Activated T-helper 2 cell treated with anti-CD3 and anti-CD28 coated beads, Interferon-gamma antibody, Interleukin-2, Interleukin-4, amounts not matched to agents 10 μg/mL and 5 μg/mL and 100 μg/mL, durations not matched to agents 14 hours and 24 hours and 36 hours (primary cell): ENCODE measurements around the gene PROM1. TPM values are rescaled to one million over a fixed set of nuclear protein-coding genes. Genes with fewer than 3 reads are reported as not detected.

Experiments
- DNase-seq: peaks from one replicate; pipeline ENCODE4 v3.0.0; 2021; ENCODE audit warnings: low spot score
- H3K27ac Mint-ChIP-seq: one replicate; pipeline ENCODE4 v1.8.0; 2021; ENCODE audit warnings: mixed read lengths
- H3K27me3 Mint-ChIP-seq: one replicate; pipeline ENCODE4 v1.8.0; 2021; ENCODE audit warnings: low read depth, mixed read lengths
- H3K36me3 Mint-ChIP-seq: one replicate; pipeline ENCODE4 v1.8.0; 2021; ENCODE audit warnings: low read depth, mixed read lengths
- H3K4me1 Mint-ChIP-seq: one replicate; pipeline ENCODE4 v1.8.0; 2021; ENCODE audit warnings: low read depth, mixed read lengths
- H3K4me3 Mint-ChIP-seq: one replicate; pipeline ENCODE4 v1.8.0; 2021; ENCODE audit warnings: low read depth, mild to moderate bottlenecking, moderate library complexity, mixed read lengths
- H3K9me3 Mint-ChIP-seq: one replicate; pipeline ENCODE4 v1.8.0; 2021; ENCODE audit warnings: mixed read lengths
- intact Hi-C: fragments of 100-400 bp; cut with micrococcal nuclease; formaldehyde crosslinking; loops from one replicate; pipeline ENCODE4 v1.15.1; 2023
- total RNA-seq: library from RNA; stranded (reverse); gene quantifications from 2 replicates; pipeline ENCODE4 v1.2.3, GENCODE V29; 2022

PROM1 gene
- total RNA-seq, 1 donor from 2014 or later, result 0.46 TPM

DNA sequence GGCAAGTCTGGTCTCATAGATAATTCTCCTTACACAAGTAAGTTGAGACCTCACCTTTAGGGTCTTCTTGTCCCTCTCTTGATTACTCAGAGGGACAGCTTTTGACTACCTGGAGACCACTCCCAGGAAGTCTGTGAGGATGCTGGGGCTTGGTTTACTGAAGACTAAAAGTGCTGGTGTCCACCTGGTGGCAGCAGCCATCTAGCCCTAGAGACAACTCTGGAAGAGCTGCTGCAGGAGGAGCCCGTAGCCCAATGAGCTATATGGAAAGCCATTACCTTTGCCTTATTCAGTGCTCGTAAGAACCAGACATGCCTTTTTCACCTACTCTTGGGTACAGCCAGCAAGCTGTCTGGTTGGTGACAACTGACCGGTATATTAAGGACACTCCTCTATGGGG is 128.2 kb downstream of the PROM1 start:
- H3K27me3 Mint-ChIP-seq, result peaks cover 10% of the 10 kb centered on the region
- no peak for DNase-seq
- intact Hi-C loops, result loop anchor here (1.0 to 5.0 kb wide), 4 partner anchors 73 to 718 kb away; no protein-coding TSS in a partner anchor
- H3K27ac Mint-ChIP-seq, result no peak overlapping the region
- H3K4me1 Mint-ChIP-seq, result peaks cover 6% of the 10 kb centered on the region
- H3K9me3 Mint-ChIP-seq, result no peaks in the 10 kb centered on the region
- H3K4me3 Mint-ChIP-seq, result no peak overlapping the region
- H3K36me3 Mint-ChIP-seq, result no peaks in the 10 kb centered on the region

GRCh38 chr4:15953625-15954024 is 130.2 kb downstream of the PROM1 start:
- intact Hi-C loops, result no loop called here
- no peak overlapping the region for H3K4me3 Mint-ChIP-seq
- DNase-seq, result no peak
- H3K27me3 Mint-ChIP-seq, result peaks cover 6% of the 10 kb centered on the region
- H3K36me3 Mint-ChIP-seq, result no peaks in the 10 kb centered on the region
- peaks cover 6% of the 10 kb centered on the region for H3K4me1 Mint-ChIP-seq
- H3K27ac Mint-ChIP-seq, result no peak overlapping the region
- no peaks in the 10 kb centered on the region for H3K9me3 Mint-ChIP-seq

- Mint-ChIP-seq H3K9me3 (no peaks in the 10 kb centered on the region), H3K36me3 (no peaks in the 10 kb centered on the region), H3K27ac (no peak overlapping the region), H3K4me1 (peaks cover 6% of the 10 kb centered on the region), H3K4me3 (no peak overlapping the region), H3K27me3 (peaks cover 6% of the 10 kb centered on the region)
- DNase-seq, result no peak
- intact Hi-C loops, result no loop called here
Measured at GRCh38 chr4:15951781-15952180, 132.0 kb downstream of the PROM1 start.

DNA sequence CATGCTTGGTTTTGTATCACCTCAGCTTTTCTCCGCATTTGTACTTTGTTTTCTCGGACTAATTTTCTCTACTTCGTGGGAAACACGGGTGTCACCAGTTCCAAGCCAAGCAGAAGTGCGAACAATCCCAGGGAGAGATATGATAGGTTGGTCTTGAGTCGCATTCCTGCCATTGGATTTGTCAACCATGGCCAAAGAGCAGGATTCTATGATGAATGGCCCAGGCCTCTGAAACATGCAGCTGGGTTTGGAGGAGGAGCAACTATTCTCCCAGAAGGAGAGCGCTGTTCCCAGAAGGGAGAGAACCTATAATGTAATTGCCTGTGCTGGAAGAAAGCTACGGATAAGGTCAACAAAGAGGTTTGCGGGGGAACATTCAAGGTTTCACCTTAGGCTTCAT is 135.0 kb downstream of the PROM1 start:
- Mint-ChIP-seq H3K36me3 (no peaks in the 10 kb centered on the region), H3K9me3 (no peaks in the 10 kb centered on the region), H3K27me3 (peaks cover 4% of the 10 kb centered on the region), H3K4me1 (no peaks in the 10 kb centered on the region), H3K4me3 (no peak overlapping the region), H3K27ac (no peak overlapping the region)
- DNase-seq, result no peak
- intact Hi-C loops, result no loop called here

- H3K36me3 Mint-ChIP-seq, result no peaks in the 10 kb centered on the region
- no peak overlapping the region for H3K4me3 Mint-ChIP-seq
- intact Hi-C loops, result no loop called here
- H3K4me1 Mint-ChIP-seq, result no peaks in the 10 kb centered on the region
- peaks cover 4% of the 10 kb centered on the region for H3K27me3 Mint-ChIP-seq
- no peak overlapping the region for H3K27ac Mint-ChIP-seq
- no peaks in the 10 kb centered on the region for H3K9me3 Mint-ChIP-seq
- no peak for DNase-seq
Measured at GRCh38 chr4:15947684-15948083, 136.1 kb downstream of the PROM1 start.

DNA sequence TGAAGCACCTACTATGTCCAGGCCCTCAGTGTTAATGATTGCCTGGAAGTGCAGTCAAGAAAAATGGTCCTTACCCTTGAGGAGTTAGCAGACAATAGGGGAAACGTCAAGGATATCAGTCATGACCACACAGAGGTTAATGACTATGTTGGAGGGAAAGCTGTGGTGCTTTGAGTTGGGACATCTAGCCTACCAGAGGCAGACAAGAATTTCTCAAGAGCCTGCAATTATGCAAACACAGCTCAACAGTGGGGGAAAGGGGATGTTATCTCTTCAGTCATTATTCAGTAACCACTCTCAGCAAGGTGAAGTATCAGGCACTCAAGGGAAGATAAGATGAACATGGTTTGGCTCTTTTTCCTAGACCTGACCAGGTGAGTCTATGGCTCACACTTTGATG is 138.3 kb downstream of the PROM1 start:
- intact Hi-C loops, result no loop called here
- peaks cover 4% of the 10 kb centered on the region for H3K27me3 Mint-ChIP-seq
- no peaks in the 10 kb centered on the region for H3K36me3 Mint-ChIP-seq
- H3K9me3 Mint-ChIP-seq, result no peaks in the 10 kb centered on the region
- H3K4me3 Mint-ChIP-seq, result no peak overlapping the region
- DNase-seq, result no peak
- no peak overlapping the region for H3K27ac Mint-ChIP-seq
- H3K4me1 Mint-ChIP-seq, result no peaks in the 10 kb centered on the region

GRCh38 chr4:15944895-15945294 is 138.9 kb downstream of the PROM1 start:
- DNase-seq, result no peak
- no peaks in the 10 kb centered on the region for H3K4me1 Mint-ChIP-seq
- H3K27me3 Mint-ChIP-seq, result peaks cover 8% of the 10 kb centered on the region
- H3K27ac Mint-ChIP-seq, result no peak overlapping the region
- no peaks in the 10 kb centered on the region for H3K9me3 Mint-ChIP-seq
- H3K4me3 Mint-ChIP-seq, result no peak overlapping the region
- no peaks in the 10 kb centered on the region for H3K36me3 Mint-ChIP-seq
- intact Hi-C loops, result no loop called here

DNA sequence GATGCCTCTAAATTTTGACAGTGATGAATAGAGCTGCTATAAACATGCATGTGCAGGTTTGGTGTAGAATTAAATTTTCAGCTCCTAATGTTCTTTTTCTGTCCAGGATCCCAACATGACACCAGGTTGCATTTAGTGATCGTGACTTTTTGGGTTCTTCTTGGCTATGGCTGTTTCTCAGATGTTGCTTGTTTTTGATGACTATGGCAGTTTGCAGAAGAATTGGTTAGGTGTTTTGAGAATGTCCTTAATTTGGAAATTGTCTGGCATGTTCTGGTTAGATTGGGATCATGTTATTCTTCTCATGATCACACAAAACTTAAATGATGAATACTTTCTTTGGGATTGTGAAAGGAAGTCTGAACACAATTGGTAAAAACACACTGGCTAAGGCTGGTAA is 141.5 kb downstream of the PROM1 start:
- Mint-ChIP-seq H3K27me3 (peaks cover 13% of the 10 kb centered on the region), H3K9me3 (no peaks in the 10 kb centered on the region), H3K27ac (no peak overlapping the region), H3K4me3 (no peak overlapping the region), H3K4me1 (no peaks in the 10 kb centered on the region), H3K36me3 (no peaks in the 10 kb centered on the region)
- intact Hi-C loops, result no loop called here
- DNase-seq, result no peak

DNA sequence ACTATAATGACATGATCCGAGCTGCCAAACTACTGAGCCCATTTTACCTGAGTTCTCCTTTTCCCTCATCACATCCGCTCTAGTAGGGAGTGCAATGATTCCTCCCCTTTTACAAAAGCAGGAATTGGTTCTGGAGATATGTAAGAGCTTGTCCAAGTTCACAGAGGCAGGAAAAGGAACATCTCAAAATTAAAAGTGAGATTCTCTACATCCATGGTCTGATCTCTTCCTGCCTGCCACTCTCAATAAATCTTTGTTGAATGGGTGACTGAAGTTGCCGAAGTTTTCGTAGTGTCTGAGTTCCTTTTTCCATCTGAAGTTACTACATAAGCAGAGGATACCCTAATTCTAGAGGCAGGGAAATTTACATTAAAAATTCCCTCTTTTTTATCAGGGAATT is 145.2 kb downstream of the PROM1 start, which contains the start of gene FGFBP1:
TSS of gene FGFBP1 (minus strand) at position 101 of the 400 bp plus-strand sequence. CDS start 2,108 bp downstream, outside the sequence.
- no peak for DNase-seq
- H3K9me3 Mint-ChIP-seq, result no peaks in the 10 kb centered on the region
- no peaks in the 10 kb centered on the region for H3K4me1 Mint-ChIP-seq
- H3K27ac Mint-ChIP-seq, result no peak within 1 kb of the TSS
- H3K4me3 Mint-ChIP-seq, result no peak within 1 kb of the TSS
- peaks cover 15% of the 10 kb centered on the region for H3K27me3 Mint-ChIP-seq
- intact Hi-C loops, result no loop called here
- H3K36me3 Mint-ChIP-seq, result no peaks in the 10 kb centered on the region

GRCh38 chr4:15938182-15938581 is 145.6 kb downstream of the PROM1 start:
- H3K27me3 Mint-ChIP-seq, result peaks cover 15% of the 10 kb centered on the region
- H3K27ac Mint-ChIP-seq, result no peak overlapping the region
- H3K4me3 Mint-ChIP-seq, result no peak overlapping the region
- H3K36me3 Mint-ChIP-seq, result no peaks in the 10 kb centered on the region
- H3K9me3 Mint-ChIP-seq, result no peaks in the 10 kb centered on the region
- no peak for DNase-seq
- intact Hi-C loops, result no loop called here
- H3K4me1 Mint-ChIP-seq, result no peaks in the 10 kb centered on the region

- H3K4me1 Mint-ChIP-seq, result no peaks in the 10 kb centered on the region
- H3K36me3 Mint-ChIP-seq, result no peaks in the 10 kb centered on the region
- H3K9me3 Mint-ChIP-seq, result no peaks in the 10 kb centered on the region
- H3K4me3 Mint-ChIP-seq, result no peak overlapping the region
- DNase-seq, result no peak
- intact Hi-C loops, result no loop called here
- H3K27ac Mint-ChIP-seq, result no peak overlapping the region
- H3K27me3 Mint-ChIP-seq, result peaks cover 15% of the 10 kb centered on the region
Measured at GRCh38 chr4:15936495-15936894, 147.3 kb downstream of the PROM1 start.

GRCh38 chr4:15935504-15936402 is 148.1 kb downstream of the PROM1 start:
- intact Hi-C loops, result no loop called here
- no peak for DNase-seq
- H3K4me1 Mint-ChIP-seq, result peaks cover 2% of the 10 kb centered on the region
- no peaks in the 10 kb centered on the region for H3K9me3 Mint-ChIP-seq
- peaks cover 20% of the 10 kb centered on the region for H3K27me3 Mint-ChIP-seq
- no peak overlapping the region for H3K4me3 Mint-ChIP-seq
- no peak overlapping the region for H3K27ac Mint-ChIP-seq
- no peaks in the 10 kb centered on the region for H3K36me3 Mint-ChIP-seq

- intact Hi-C loops, result no loop called here
- H3K36me3 Mint-ChIP-seq, result no peaks in the 10 kb centered on the region
- peaks cover 16% of the 10 kb centered on the region for H3K27me3 Mint-ChIP-seq
- H3K4me1 Mint-ChIP-seq, result peaks cover 9% of the 10 kb centered on the region
- no peak overlapping the region for H3K27ac Mint-ChIP-seq
- no peak for DNase-seq
- no peaks in the 10 kb centered on the region for H3K9me3 Mint-ChIP-seq
- H3K4me3 Mint-ChIP-seq, result no peak overlapping the region
Measured at GRCh38 chr4:15934259-15934658, 149.6 kb downstream of the PROM1 start.
